IPS DF 4.7 (cell line): ENCODE results near the gene ODF2.
"Not testable (repeated sequence)": the region's sequence is repeated elsewhere in the genome, so short reads cannot be mapped to it uniquely, and the experiment has no call there.

Experiments
- DNase-seq: peaks from one replicate; pipeline ENCODE4 v3.0.0-alpha.2; 2013; ENCODE audit warnings: low spot score; ENCODE audit errors: extremely low read depth

ODF2 gene

DNA sequence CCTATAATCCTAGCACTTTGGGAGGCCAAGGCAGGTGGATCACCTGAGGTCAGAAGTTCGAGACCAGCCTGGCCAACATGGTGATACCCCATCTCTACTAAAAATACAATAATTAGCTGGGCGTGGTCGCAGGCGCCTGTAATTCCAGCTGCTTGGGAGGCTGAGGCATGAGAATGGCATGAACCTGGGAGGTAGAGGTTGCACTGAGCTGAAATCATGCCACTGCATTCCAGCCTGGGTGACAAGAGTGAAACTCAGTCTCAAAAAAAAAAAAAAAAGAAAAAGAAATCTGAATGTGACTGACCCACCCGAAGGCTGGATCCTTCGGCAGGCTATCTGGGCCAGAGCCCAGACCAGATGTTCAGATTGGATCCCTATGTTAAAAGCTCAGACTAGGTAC, 32.5 kb upstream of the ODF2 start:
- DNase-seq = not testable (repeated sequence)

DNA sequence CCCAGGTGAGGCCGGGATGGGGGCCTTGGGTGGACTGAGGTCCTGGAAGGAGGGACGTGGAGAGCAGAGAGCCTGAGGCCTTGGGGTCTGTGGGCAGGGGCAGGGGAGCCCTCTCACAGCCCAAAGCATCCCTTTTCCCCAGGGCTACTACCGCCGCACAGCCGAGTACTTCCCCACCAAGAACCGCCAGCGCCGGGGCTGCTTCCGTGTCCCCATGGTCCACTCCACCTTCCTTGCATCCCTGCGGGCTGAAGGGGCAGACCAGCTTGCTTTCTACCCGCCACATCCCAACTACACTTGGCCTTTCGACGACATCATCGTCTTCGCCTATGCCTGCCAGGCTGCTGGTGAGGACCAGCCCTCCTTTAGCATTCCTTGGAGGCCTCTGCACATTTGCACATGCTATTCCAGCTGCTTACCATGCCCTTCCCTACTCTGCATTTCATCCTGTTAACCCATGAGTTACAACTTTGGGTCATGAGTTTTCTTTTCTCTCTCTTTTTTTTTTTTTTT, 31.5 kb upstream of the ODF2 start:
- DNase-seq = no peak

DNA sequence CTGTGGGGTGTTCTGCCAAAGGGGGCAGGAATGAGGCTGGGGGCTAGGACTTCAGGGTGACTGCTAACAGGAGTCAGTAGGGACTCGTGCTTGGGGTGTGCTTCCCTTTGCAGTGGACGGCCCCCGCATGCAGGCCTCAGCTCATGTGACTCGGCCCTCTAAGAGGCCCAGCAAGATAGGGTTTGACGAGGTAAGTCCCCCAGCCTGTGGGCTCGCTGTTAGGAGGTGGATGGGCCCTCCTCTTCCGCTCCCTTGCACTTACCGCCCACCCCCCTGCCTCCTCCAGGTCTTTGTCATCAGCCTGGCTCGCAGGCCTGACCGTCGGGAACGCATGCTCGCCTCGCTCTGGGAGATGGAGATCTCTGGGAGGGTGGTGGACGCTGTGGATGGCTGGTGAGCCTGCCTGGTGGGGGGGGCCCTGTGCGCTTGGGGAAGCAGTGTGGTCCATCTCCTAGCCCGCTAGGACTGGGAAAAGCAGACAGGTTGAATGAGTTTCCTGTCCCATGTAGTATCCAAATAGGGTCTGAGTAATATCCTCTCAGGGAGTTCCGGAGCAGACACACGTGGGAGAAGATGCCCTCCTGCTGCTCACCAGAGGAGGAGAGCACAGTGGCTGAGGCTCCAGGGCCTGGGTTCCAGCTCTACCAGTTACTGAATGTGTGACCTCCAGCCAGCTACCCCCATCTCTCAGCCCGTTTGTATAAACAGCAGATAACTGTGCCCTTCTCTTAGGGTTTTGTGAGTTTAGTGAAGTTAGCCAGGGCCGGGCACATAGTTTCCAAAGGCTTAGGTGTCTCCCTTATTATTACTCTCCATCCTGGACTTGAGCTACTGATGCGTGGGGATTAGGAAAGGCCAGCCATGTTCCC, 26.9 kb upstream of the ODF2 start:
- DNase-seq = no peak

DNA sequence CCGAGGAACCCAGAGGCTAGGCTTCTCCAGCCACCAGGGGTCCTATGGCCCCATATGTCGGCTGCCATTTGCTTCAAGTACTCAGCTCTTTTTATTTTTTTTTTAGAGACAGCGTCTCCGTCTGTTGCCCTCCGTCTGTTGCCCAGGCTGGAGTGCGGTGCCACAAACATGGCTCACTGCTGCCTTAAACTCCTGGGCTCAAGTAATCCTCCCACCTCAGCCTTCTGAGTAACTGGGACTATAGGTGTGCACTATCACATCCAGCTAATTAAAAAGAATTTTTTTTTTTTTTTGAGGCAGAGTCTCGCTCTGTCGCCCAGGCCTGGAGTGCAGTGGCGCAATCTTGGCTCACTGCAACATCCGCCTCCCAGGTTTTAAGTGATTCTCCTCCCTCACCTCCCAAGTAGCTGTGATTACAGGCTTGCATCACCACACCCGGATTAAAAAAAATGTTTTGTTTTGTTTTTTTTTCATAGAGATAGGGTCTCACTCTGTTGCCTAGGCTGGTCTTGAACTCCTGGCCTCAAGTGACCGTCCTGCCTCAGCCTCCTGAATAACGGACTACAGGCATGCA, 26.2 kb upstream of the ODF2 start:
- no peak for DNase-seq

DNA sequence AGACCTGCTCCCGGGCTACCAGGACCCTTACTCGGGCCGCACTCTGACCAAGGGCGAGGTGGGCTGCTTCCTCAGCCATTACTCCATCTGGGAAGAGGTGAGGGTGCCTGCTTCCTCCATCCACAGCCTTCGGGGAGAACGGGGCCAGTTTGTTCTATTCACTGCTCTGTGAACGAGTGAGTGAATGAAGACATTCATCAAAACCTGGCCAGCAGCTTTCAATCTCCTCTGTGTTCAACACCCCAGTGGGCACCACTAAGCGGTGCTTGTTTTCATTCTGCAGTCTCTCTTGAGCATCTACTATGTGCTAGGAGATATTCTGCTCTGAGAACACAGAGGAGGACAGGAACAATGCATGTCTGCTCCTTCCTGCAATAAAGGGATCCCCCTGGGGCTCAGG, 24.6 kb upstream of the ODF2 start:
- no peak for DNase-seq

DNA sequence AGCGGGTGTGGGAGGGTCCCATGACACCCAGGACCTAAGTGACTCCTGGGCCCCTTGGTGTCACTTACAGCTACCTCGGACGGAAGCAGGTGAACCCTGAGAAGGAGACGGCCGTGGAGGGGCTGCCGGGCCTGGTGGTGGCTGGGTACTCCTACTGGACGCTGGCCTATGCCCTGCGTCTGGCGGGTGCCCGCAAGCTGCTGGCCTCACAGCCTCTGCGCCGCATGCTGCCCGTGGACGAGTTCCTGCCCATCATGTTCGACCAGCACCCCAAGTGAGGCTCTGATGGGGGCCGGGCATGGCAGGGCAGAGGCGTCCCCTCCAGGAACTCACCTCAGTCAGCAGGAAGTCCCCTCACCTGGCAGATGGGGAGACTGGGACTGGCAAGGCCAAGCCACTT, 21.5 kb upstream of the ODF2 start:
- DNase-seq = no peak

DNA sequence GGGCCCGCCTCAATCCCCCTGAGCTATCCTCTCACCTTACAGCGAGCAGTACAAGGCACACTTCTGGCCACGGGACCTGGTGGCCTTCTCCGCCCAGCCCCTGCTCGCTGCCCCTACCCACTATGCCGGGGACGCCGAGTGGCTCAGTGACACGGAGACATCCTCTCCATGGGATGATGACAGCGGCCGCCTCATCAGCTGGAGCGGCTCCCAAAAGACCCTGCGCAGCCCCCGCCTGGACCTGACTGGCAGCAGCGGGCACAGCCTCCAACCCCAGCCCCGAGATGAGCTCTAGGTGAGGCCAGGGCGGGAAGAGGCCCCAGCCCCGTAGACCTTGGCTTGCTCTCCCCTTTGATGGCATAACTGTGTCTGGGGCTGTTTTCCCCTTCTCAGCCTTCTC, 20.2 kb upstream of the ODF2 start:
- no peak for DNase-seq

DNA sequence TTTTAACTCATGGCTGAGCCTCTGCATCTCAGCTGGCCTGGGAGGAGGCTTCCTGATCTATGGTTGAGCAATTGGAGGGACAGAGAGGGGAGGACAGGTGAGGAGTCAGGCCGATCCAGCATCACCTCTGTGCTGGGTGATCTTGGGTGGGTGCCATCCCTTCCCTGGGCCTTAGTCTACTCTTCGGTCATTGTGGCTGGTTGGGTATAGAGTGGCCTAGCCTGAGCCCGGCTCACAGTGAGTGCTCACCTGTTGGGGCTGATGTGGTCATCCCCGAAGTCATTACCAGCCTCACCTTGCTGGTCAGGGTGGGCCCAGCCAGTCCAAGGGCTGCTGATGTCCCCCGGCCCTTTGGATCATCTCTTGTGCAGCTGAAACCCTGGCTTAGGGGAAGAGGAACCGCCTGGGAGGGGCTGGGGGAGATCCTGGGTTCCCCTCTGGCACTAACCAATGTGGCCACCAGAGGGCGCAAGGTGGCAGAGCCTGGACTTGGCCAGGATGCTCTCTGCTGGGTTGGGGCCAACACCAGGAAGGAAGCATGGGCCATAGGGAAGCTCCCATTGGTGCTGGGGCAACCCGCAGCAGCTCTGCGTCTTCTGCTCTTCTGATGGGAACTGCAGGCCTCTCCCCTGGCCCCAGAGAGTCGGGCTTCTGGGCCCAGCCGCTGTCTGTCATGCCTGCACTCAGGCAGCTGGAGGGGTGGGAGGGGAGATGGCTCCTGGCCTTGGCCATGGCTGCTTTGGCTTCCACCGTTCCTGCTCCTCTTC, 17.3 kb upstream of the ODF2 start:
- DNase-seq = peak; percentile 64

DNA sequence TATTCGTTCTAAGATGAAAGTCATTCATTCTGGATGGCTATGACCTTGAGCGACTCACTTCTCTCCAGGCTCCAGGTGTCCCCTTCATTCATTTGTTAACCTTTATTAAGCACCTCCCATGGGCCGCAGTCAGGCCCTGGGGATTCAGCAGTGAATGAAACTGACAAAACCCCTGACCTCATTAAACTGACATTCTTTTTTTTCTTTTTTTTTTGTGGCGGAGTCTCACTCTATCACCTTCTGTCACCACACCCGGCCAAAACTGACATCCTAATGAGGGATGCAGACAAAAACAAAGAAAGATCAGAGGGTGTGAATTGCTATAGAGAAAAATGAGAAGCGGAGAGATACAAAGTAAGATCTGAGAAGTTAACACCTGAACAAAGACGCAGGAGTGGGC, 16.5 kb upstream of the ODF2 start:
- DNase-seq = no peak

DNA sequence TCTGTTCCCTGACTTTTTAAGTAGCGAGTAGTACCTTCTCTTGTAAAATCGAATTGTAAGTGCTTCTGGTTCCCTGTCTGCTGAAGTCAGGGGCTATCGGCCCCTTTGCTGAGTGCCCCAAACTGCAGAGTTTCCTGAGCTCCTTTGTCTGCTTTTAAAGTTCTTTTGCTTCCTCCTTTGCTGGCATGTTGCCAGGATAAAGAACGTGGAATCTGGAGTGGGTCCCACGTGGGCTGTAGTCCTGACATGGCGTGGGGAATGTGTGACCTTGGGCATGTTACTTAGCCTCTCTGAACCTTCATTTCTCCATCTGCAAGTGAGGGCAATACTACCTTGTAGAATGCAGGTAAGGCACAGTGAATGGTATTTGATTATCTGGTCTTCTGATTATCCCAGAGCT, 13.7 kb upstream of the ODF2 start:
- DNase-seq = no peak

DNA sequence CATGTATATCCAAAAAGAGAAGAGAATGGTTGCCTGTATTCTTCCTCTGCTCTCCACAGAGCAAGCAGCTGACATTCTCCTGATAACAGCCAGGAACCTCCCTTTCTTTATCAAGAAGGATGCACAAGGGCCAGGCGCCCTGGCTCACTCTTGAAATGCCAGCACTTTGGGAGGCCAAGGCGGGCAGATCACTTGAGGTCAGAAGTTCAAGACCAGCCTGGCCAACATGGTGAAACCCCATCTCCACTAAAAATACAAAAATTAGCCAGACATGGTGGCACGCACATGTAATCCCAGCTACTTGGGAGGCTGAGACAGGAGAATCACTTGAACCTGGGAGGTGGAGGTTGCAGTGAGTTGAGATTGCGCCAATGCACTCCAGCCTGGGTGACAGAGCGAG, 9.3 kb upstream of the ODF2 start:
- DNase-seq = not testable (repeated sequence)

DNA sequence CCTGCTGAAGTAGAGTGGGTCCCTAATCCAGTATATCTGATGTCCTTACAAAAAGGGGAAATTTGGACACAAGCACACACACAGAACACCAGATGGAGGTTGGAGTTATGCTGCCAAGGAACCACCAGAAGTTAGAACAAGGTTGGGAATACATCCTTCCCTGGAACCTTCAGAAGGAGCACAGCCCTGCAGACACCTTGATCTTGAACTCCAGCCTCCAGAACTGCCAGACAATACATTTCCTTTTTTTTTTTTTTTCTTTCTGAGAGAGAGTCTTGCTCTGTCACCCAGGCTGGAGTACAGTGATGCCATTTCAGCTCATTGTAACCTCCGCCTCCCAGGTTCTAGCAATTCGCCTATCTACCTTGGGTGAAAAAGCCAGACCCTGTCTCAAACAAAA, 7.1 kb upstream of the ODF2 start:
- DNase-seq = no peak

DNA sequence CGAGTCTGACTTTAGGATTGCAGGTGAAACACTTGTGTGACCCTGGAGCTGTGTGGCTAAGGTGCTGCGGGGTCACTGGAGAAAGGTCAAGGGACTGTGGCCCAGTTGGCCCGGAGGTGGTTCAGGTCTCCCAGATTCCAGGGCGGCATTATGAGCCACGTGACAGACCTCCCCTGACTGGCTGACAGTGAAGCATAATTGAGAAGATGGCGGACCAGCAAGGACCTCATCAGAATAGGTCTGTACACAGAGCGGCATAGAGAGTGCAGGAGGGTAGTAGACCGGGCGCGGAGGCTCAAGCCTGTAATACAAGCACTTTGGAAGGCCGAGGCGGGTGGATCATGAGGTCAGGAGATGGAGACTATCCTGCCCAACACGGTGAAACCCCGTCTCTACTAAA, 815 bp upstream of the ODF2 start:
- DNase-seq = no peak

DNA sequence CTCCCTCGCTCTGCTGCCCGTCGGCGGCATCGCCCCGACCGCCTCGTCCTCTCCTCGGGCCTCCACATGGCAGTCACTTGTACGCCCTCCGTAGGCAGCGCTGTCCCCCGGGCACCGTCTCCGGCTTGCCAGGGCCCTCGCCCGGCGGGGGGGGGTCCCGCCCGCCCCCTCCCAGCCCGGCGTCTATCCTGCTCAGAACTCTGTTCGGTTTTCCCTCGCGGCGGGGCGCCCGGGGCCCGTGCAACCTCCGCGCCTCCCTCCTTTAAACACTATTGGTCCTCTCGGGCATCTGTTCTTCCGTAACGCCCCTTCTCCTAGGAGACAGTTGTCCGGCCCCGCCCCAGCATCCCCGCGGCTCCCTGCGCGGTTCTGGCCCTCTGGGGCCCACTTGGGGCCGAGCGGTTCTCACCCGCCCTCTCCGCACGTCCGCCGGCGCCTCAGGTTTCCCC, 831 bp downstream of the ODF2 start:
- no peak for DNase-seq

DNA sequence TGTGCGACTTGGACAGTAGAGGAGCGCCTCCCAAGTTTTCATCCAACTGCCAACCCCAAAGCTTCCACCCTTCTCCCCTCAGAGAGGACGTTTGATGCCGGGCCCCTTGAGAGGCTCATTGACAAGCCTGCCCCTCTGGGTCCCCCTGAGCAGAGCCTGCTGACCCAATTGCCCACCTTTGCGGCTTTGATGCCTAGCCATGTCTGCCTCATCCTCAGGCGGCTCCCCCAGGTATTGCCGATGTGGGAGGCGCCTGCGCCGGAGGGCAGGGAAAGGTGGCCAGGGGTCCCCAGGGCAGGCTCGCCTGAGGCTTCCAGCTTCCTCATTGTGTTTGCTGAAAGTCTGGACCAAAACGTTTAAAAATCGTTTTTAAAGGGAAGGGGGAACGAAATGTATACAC, 1.4 kb downstream of the ODF2 start:
- DNase-seq = no peak

DNA sequence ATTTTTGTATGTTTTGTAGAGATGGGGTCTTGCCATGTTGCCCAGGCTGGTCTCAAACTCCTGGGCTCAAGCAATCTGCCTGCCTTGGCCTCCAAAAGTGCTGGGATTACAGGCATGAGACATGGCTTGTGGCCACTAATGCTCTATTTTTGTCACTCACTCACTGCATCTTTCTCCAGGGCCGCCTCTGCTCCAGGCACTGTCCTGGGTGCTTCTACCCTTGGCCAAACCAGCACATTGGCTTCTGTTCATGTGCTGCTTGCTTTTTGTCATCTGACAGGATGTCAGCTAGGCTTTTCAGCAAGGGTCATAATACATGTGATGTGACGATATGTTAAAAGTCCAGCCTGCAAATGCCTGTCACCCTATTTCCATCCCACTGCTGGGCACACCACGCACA, 3.2 kb downstream of the ODF2 start:
- DNase-seq = no peak

DNA sequence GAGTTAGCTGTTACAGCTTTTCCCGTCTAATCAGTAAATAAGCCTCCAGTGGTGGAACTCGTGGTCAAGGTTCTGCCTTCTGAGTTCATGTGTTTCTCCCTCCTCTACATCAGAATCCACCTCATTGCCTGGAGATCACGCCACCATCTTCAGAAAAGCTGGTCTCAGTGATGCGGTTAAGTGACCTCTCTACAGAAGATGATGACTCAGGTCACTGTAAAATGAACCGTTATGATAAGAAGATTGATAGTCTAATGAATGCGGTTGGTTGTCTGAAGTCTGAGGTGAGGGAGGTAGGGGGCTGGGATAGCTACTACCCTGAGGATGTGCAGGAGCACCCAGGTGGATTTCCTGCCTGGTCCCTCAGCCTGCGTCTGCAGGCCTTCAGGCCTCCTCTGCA, 13.3 kb downstream of the ODF2 start:
- no peak for DNase-seq

DNA sequence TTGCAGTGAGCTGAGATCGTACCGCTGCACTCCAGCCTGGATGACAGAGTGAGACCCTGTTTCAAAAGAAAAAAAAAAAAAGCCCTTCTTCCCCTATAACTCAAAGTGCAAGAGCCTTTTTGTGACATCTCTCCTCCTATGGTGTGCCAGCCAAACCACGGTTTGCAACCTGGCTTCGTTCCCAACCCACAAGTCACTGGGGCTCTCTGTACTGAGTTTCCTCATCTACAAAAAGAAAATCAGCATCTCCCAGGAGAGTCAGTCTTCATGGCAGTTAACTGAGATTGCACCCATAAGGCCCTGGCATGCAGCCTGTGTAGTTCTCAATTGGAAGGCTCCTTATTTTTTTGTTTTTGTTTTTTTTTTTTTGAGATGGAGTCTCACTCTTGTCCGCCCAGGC, 14.8 kb downstream of the ODF2 start:
- no peak for DNase-seq

DNA sequence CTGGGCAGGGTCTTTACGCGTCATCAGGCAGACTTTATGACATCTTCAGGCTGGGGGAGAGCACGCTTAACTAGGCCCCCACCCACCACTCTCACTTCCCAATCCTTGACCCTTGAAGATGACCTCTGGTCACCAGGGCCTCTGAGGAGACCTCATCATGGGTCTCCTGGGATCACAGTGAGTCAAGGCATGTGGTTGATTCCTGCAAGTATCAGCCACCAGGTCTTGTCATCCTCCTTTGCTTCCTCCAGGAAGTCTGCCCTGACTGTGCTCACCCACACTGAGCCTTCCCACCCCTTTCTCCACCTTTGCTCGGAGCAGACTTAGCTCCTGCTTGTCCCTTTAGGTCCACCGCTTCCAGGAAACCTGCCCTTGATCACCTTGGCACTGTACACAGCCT, 17.3 kb downstream of the ODF2 start:
- DNase-seq = no peak

DNA sequence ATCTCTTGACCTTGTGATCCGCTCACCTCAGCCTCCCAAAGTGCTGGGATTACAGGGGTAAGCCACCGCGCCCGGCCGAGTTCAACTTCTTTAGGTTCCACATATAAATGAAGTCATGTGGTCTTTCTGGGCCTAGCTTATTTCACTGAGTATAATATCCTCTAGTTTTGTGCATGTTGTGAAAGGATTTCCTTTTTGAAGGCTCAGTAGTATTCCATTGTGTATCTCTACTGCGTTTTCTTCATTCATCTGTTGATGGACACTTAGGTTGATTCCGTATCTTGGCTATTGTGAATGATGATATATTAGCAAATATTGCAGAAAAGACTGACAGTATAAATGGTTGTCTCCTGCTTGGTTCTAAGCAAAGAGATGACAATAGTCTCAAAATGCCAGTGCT, 20.1 kb downstream of the ODF2 start:
- no peak for DNase-seq

DNA sequence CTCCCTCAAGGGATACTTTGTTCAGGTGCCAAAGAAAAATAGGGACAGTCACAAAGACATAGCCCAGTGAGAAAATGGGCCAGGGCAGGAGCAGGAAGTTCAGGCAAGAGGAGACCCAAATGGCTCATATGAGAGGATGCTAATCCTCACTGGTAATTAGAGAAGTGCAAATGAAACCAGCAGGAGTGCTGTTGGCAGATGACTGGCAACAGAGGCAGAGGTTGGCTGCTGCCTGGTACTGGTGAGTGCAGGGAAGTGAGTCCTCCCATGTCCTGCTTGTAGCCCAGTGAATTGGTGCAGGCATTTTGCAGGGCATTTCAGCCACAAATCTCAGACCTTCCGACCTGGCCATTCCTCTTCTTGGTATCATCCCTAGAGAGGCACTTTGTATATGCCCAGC, 23.5 kb downstream of the ODF2 start:
- DNase-seq = no peak

DNA sequence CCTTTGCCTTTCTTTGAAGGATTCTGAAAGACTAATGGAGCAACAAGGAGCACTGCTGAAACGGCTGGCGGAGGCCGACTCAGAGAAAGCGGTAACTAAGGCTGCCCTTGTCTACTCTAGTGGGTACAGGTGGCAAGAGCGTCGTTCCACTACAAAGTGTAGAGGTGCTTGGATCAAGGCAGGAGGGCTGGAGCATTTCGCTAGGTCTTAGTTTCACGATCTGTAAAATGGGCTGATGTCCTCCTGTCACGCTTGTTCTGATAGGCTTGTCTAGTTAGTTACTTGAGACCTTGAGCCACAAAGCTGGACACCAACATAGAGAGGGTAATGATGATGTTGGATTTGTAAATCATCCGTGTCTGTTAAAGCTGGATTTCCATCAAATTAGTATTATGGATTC, 25.8 kb downstream of the ODF2 start:
- no peak for DNase-seq
